GM18873 (cell line): ENCODE results near the gene DUSP22.
"Not testable (repeated sequence)": the region's sequence is repeated elsewhere in the genome, so short reads cannot be mapped to it uniquely, and the experiment has no call there.

ENCODE experiments used
- ATAC-seq: cut with Tn5 transposase; IDR thresholded peaks from one replicate; pipeline ENCODE4 v1.9.1; 2021; ENCODE audit warnings: mild to moderate bottlenecking, moderate library complexity, moderate number of reproducible peaks; ENCODE audit not compliant: unreplicated experiment, low FRiP score

The DUSP22 gene

DNA sequence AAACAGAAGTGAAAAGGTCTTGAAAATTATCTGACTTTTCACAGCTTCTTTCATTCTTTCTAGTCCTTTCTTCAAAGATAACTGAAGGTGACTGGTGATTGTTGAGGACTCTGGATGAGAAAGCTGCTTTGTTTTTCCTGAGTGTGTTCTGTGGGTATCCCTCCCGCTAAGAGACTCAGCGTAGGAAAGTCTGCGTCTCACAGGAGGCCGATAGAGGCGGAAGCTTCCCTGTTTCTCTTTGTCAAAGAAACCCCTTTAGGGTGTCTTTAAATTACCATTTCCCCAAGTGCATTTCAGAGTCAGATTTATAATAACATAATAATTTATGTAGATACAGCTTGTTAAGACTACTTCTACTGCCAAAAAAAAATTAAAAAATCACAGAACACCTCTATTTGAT, 68.1 kb downstream of the DUSP22 start:
- no peak for ATAC-seq

DNA sequence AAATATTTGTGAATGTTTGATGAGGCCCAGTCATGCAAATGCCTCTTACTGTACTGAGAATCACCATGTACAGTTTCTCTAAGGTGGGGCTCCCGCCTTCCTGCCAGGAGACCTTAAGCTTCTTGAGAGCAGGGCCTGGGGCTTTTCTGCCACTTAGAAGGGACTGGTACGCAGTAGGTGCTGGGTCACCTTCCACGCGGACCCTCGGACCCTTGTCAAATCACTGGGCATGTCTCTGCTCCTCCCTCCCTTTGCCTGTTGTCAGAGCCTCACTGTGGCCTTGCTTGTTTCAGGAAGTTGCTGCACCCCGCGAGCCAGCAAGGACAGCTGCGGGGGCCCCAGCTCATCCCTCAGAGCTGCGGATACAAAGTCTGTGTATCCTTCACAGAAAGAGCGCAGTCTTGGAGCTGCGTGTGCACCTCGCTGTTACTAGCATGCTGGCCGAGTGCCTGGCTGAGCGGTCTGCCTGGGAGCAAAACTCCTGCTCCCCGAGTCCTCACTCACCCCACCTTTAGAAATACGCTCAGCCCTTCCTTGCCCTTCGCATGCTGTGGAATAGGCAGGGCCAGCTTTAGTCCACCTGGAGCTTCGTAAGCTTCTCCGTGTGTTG, 68.6 kb downstream of the DUSP22 start:
- no peak for ATAC-seq

DNA sequence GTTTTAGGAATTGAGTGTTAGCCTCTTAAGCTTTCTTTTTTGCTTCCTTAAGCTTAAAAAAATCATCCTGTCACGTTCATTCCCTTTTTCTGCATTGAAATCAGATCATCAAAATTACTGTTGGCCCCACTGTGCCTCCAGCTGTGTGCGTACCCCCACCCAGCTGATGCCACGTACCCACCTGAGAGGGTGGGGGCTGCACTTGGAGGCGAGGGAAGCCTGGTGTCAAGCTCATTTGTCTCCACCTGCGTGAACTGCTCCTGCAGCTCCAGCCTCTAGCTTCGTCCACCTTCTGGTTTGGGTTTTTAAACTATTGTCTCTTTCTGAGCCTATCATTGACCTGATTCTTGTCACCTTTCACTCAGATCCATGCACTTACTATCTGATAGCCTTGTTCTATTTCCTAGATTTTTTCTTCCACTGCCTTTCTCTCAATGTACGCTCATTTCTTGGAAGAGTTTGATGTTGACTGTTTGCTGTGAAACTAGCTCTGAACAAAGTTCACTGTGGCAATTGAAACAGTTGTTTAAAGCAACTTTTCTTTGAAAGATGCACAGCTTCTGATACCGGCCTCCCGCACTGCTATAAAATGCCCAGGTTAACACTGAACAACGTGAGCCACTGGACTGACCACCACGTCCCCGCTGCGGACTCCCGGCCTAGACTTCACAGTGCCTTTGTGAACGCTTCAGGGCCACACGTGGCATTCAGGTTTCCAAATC, 69.3 kb downstream of the DUSP22 start:
- no peak for ATAC-seq

DNA sequence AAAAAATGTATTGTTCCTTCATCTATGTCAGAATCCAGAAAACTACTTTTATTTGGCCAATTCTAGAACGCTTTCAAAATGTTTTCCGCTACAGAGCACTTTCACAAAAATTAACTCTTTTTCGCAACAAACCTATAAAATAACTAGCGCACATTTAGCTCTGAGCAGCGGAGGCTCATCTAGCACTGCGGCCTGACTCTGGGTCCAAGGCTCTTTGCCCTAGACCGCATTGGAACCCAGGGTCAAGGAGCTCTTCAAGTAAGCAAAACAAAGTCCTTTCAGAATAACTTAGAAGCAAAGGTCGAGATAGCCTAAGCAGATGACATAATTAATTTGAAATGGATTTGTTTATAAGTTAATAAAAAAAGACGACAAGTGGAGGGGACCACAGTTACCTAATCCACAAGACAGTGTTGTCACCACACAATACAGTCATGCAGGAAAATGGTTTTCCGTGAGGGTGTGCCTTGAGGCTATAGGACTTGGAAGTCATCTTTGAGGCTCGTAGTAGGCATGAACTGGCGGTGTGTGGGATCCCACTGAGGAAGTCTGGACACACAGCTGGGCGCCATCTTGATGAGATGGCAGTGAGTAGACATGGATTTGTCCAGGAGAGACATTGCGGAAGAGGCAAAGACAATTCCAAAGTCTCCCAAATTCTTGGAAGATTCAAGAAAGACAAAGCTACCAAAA, 70.1 kb downstream of the DUSP22 start:
- ATAC-seq = no peak

DNA sequence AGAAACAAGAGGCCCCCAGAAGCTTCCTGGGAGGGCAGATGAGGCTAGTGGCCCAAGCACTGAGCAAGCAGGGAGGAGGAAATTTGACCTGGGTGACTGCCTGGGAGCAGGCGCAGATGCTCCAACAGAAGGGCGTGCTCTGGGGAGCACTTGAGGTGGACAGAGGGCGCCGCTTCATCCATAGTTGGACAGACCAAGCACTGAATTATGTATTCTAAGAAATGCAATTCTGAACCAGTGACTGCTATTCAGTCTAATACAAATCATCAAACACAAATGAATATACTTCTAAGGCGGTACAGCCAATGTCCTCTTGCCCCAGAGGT, 70.6 kb downstream of the DUSP22 start:
- ATAC-seq = no peak

DNA sequence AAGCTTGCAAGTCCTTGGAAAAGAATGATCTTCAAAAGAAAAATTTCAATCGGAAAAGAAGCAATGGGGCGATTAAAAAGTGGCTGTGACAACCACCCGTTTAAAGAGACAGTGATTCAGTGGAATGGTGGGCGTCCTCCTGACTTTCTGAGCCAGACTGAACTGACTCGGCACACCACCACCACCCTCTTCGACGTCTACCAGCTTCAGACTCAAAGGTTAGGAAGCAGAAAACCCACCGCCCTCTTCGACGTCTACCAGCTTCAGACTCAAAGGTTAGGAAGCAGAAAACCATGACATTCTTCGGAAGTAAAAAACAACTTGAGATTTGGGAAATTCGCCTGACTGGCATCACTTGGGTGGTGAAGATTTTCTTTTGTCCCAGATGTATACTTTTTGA, 71.0 kb downstream of the DUSP22 start:
- no peak for ATAC-seq

DNA sequence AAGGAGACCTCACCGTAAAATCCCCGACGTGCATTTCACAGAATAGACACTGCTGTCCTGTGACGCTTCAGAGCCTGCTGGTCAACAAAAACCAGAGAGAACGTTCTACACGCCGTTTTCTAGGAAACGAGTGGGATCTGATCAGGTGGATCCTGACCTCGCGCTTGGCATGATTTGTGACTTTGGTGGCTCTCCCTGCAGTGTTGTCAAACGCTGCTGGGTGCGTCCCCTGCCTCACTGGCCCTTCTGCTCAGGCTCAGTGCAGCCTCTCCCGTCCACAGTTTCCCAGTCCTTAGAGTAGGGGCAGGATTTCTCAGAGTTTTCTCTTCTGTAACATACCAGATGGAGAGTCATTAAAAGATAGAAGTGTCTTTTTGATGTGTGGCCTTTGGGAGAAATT, 71.6 kb downstream of the DUSP22 start:
- ATAC-seq = no peak

DNA sequence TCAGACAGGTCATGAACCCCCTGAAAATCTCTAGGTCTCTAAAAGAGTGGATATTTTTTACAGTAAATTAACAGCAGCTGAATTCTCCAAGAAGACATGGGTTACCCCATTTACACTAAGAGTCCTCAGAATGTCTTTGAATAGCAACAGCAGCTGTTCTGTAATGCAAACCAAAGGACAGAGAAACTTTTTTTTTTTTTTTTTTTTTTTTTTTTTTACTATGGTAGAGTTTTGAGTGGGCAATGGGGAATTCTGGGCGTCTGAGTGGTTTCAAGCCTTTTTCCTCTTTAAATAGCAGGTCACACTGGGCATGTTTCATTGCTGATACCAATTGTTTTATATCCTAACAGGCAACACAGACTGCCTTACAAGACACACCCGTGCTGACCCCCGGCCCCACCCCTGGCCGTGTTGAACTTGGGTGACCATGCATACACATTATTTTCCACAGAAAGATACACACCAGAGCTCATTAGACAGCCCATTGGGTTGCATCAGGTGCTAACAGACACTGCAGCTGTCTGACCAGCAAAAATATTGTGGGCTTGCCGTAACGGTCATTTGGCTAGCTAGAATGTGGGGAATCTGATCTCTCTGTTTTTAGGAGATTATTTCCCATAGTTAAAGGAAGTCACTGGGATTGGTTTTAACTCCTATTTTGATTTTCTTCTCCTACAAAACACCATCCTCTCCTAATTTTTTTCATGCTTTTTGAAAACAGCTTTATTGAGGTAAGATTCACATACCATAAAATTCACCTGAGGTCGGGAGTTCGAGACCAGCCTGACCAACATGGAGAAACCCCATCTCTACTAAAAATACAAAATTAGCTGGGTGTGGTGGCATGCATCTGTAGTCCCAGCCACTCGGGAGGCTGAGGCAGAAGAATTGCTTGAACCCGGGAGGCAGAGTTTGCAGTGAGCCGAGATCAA, 72.6 kb downstream of the DUSP22 start:
- no peak for ATAC-seq

DNA sequence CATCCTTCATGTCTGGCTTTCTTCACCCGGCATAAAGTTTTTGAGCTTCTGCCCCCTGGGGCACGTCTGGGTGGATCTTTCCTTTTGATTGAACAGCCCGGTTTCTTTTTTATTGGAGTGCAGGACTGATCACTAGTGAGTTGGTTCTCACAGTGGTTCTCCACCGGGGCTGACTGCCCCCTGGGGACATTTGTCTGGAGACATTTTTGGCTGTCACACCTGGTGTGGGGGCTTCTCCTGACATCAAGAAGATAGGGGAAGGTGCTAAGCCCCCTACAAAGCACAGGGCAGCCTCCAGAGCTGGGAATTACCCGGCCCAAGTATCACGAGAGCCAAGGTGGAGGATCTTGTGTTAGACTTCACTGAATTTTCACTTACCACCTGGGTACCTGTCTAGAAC, 73.5 kb downstream of the DUSP22 start:
- no peak for ATAC-seq

DNA sequence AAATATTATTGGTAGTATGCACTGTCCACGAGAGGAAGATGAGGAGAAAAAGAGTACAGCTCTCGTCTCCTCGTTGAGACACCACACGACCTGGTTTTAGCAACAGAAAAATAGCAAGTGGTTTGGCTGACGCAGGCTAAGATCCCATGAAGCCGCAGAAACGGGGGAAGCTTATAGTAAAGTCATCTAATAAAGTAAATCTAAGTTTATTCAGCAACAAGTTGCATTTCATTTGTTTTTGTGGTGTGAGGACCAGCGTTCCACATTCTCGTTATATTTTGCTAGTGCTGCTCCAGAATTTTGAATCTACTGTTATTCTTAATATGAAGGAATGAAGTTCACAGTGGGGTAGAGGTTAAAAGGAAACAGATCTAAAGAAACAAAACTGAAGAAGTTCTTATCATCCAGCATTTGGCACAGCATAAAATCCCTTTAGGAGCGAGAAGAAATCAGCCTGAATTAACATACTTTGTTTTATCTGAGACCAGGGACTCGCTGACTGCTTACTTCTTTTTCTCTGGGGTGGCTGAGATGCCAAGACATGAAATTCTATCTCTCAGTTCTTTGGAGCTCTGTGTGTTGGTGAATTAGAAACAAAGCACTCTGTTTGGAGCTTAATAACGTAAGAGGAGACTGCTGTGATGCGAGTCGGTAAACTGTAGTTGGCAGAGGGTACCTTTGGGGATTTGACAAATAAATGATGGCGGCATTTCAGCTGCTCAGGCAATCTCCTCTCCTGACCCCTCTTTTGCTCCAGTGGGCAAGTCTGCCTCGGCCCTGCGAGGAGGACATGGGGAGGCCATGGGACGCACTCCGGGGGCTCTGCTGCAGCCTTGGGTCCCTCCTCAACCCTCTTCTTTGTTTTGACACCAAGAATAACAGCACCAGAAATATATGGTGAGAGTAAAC, 74.4 kb downstream of the DUSP22 start:
- no peak for ATAC-seq

DNA sequence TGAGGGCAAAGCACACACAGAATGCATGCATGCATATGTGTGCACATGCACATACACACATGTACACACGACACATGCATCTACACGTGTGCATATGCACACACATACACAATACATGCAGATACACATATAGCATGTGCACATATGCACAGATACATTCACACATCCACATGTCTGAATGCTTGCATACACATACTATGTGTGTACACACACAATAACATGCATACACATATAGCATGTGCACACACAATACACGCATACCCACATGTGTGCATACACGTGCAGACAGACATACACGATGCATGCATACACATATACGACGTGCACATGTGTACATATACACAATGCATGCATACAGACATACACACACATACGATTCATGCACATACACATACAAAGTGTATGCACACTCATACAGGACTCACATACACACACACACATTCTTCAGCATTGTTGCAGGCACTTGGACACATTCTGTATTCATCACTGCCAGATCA, 75.1 kb downstream of the DUSP22 start:
- ATAC-seq = no peak

DNA sequence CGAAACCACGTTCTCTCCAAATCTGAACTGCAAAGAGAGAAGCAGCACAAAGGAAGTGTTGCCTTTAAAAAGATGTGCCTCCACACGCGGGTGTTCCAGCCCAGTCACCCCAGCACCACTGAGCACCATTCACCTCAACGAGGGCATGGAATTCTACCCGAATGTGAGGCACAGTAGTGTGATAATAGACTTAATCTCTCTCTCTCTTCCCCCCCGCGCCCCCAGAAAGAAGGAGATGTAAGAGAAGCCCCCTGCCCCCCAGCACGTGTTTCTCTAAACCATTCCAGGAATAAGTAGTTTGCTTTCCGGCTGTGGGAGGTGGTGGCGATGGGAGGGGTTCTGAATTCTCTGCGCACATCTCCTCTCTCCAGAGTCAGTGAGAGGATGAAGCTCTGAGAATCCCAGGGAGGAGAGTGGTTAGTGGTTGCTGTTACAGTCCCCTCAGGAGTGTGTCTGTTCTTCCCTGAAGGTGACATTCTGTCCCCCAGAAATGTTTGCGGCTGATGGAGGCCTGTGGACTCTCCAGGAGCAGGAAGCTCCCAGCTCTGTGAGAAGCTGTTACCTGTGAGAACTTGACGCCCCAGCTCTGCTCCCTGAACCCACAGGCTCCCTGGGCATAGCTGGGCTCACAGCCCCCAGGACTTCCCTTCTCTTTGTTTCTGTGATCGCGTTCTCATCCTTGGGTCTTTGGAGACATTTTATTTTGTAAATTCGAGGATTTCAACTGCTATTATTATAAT, 75.8 kb downstream of the DUSP22 start:
- no peak for ATAC-seq

DNA sequence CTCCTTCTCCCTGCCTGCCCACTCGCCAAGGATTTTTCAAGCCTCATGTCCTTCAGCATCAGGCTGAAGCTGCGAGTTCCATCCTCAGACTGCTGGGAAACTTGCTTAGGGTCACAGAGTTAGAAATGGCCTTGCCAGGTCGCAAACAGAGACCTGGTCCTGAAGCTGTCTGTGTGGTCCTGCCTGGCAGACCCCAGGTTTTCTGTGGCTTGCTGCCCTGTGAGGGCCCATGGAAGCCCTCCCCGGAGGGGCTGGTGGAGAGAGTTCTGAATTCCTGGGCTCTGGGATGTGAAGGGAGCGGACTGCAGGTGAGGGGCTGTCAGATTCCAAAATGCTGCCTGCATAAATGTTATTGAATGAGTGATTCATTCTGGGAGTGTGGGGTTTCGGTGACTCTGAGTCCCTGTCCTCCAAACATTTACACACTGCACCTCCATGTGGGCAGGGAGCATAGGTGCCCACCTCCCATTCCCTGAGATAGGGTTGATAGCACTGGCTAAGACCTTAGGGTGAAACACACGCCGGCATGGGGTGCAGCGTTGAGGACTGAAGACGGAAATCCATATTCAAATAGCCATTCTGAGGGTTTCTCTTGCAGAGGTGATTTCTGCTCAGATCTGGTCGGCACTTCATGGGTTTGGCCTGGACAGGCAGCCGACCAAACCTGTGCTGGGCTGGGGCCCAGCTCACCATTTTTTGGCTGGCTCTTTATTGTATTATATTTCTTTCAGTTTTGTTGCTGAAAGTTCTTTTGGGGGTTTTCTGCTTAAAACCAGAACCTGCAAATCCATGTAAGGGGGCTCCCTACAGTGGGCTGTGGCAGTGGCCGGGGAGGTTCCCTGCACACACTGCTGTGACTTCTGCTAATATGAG, 77.5 kb downstream of the DUSP22 start:
- no peak for ATAC-seq

DNA sequence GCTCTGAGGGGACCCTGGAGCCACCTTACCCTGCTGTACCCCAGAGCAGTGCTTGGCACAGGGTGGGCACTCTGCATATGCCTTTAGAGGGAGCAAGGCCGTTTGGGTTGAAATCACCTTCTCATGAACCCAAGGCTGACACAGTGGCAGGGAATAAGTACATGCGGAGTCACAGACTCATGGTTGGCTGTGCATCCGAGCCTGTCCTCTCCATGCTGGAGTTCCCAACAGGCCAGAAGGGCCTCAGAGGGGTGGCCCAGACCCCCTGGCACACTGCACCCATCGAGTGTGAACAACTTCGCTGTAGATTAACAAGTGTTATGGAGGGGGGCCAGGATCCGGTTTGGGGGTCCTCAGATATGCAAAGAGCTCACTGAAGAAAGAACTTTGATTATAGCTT, 78.3 kb downstream of the DUSP22 start:
- no peak for ATAC-seq

DNA sequence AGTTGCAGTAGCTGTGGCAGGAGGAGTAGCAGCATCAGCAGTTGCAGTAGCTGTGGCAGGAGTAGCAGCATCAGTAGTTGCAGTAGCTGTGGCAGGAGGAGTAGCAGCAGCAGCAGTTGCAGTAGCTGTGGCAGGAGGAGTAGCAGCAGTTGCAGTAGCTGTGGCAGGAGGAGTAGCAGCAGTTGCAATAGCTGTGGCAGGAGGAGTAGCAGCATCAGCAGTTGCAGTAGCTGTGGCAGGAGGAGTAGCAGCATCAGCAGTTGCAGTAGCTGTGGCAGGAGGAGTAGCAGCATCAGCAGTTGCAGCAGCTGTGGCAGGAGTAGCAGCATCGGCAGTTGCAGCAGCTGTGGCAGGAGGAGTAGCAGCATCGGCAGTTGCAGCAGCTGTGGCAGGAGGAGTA, 79.6 kb downstream of the DUSP22 start:
- not testable (repeated sequence) for ATAC-seq

DNA sequence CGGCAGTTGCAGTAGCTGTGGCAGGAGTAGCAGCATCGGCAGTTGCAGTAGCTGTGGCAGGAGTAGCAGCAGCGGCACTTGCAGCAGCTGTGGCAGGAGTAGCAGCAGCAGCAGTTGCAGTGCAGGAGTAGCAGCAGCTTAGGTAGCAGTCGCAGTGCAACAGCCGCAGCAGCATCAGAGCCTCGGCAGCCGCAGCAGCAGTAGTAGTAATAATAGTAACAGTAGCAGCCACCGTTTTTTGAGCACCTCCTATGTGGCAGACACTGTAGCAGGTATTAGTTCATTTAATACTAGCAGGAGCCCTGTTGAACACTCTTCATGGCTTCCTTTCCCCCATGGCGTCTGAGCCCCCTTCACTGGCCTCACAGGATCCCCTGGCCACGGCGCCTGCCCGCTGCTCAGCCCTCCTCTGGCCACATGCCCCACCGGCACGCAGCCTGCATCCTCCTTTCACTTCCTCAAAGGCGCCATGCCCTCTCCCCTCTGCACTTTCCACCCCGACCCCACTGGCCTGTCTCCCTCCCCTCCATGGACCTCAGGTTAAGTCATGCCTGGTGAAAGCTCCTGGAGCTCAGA, 80.1 kb downstream of the DUSP22 start:
- ATAC-seq = no peak

DNA sequence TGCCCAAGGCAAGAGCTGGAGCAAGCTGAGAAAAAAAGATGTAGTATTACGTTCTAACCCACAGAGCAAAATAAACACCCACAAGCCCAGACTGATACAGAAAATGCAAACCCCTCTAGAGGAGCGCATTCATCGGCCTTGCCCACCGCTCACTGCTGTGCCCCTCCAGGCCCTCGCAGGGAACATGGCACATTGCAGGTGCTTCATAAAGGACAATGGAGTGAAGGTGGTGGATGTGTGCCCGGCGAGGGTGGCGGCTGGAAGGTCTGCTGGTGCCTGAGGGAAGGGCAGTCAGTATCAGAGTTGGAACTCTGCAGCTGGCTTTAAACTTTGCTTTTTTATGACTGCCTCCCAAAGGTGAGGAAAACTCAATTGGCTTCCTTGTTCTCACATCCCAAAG, 80.7 kb downstream of the DUSP22 start:
- ATAC-seq = no peak
